ENCODE measurements around the gene ITGA2B.
"Not testable (repeated sequence)": the region's sequence is repeated elsewhere in the genome, so short reads cannot be mapped to it uniquely, and the experiment has no call there.

ITGA2B gene

GRCh38 chr17:44390250-44390870 is 911 bp upstream of the ITGA2B start:
- DNase-seq (ENCODE audit: low spot score) = no peak

- no peak for DNase-seq (ENCODE audit: low spot score)
Observed at GRCh38 chr17:44389723-44390202, 314 bp upstream of the ITGA2B start.

- DNase-seq (ENCODE audit: low spot score) = no peak
Observed at GRCh38 chr17:44387804-44388203, 1.6 kb downstream of the ITGA2B start.

GRCh38 chr17:44386182-44386525 is 3.3 kb downstream of the ITGA2B start:
- no peak for DNase-seq (ENCODE audit: low spot score)

- DNase-seq (ENCODE audit: low spot score) = peak; percentile 69
Observed at GRCh38 chr17:44385287-44386181, 3.9 kb downstream of the ITGA2B start.

- no peak for DNase-seq (ENCODE audit: low spot score)
Observed at GRCh38 chr17:44384823-44385286, 4.6 kb downstream of the ITGA2B start.

- DNase-seq (ENCODE audit: low spot score) = no peak
Observed at GRCh38 chr17:44384281-44384822, 5.1 kb downstream of the ITGA2B start.

- DNase-seq (ENCODE audit: low spot score) = no peak
Observed at GRCh38 chr17:44383861-44384260, 5.6 kb downstream of the ITGA2B start.

- DNase-seq (ENCODE audit: low spot score) = no peak
Observed at GRCh38 chr17:44383363-44383762, 6.1 kb downstream of the ITGA2B start.

- no peak for DNase-seq (ENCODE audit: low spot score)
Observed at GRCh38 chr17:44382917-44383316, 6.5 kb downstream of the ITGA2B start.

GRCh38 chr17:44381810-44382305 is 7.6 kb downstream of the ITGA2B start:
- DNase-seq (ENCODE audit: low spot score) = no peak

GRCh38 chr17:44380767-44381166 is 8.7 kb downstream of the ITGA2B start:
- DNase-seq (ENCODE audit: low spot score) = no peak

- no peak for DNase-seq (ENCODE audit: low spot score)
Observed at GRCh38 chr17:44379887-44380286, 9.6 kb downstream of the ITGA2B start.

GRCh38 chr17:44378171-44378705 is 11.2 kb downstream of the ITGA2B start:
- no peak for DNase-seq (ENCODE audit: low spot score)

- no peak for DNase-seq (ENCODE audit: low spot score)
Observed at GRCh38 chr17:44376779-44377178, 12.7 kb downstream of the ITGA2B start.

GRCh38 chr17:44376124-44376523 is 13.3 kb downstream of the ITGA2B start:
- DNase-seq (ENCODE audit: low spot score) = no peak

- no peak for DNase-seq (ENCODE audit: low spot score)
Observed at GRCh38 chr17:44375196-44376017, 14.0 kb downstream of the ITGA2B start.

GRCh38 chr17:44374306-44375195 is 14.9 kb downstream of the ITGA2B start:
- DNase-seq (ENCODE audit: low spot score) = no peak

- DNase-seq (ENCODE audit: low spot score) = no peak
Observed at GRCh38 chr17:44372036-44372435, 17.4 kb downstream of the ITGA2B start.

- not testable (repeated sequence) for DNase-seq (ENCODE audit: low spot score)
Observed at GRCh38 chr17:44369414-44370023, 19.9 kb downstream of the ITGA2B start.

Measured in SW480 (cell line).